Activated naive CD4-positive, alpha-beta T cell treated with anti-CD3 and anti-CD28 coated beads for 36 hours (primary cell): ENCODE measurements around the gene OSBPL8. TPM values are rescaled to one million over a fixed set of nuclear protein-coding genes. Genes with fewer than 3 reads are reported as not detected.
"Not testable (repeated sequence)": the region's sequence is repeated elsewhere in the genome, so short reads cannot be mapped to it uniquely, and the experiment has no call there.

Source experiments
- CTCF ChIA-PET: fragments of 350-600 bp; sonication (Branson Sonifier 250); formaldehyde crosslinking; loops from one replicate; lab custom pipeline; 2021; ENCODE audit warnings: antibody characterized with exemption; lab: Charles Lee
- DNase-seq: peaks from one replicate; pipeline ENCODE4 v3.0.0-alpha.2; 2020
- H3K27ac Mint-ChIP-seq: one replicate; pipeline ENCODE4 v1.8.0; 2021; ENCODE audit warnings: mild to moderate bottlenecking, mixed read lengths
- H3K27me3 Mint-ChIP-seq: one replicate; pipeline ENCODE4 v1.8.0; 2021; ENCODE audit warnings: low read depth, mixed read lengths
- H3K36me3 Mint-ChIP-seq: one replicate; pipeline ENCODE4 v1.8.0; 2021; ENCODE audit warnings: low read depth, mixed read lengths
- H3K4me1 Mint-ChIP-seq: one replicate; pipeline ENCODE4 v1.8.0; 2021; ENCODE audit warnings: low read depth, mixed read lengths
- H3K4me3 Mint-ChIP-seq: one replicate; pipeline ENCODE4 v1.8.0; 2021; ENCODE audit warnings: mild to moderate bottlenecking, moderate library complexity, mixed read lengths
- H3K9me3 Mint-ChIP-seq: one replicate; pipeline ENCODE4 v1.8.0; 2021; ENCODE audit warnings: mixed read lengths
- intact Hi-C: fragments of 100-400 bp; cut with micrococcal nuclease; formaldehyde crosslinking; loops from one replicate; pipeline ENCODE4 v1.15.1; 2023
- total RNA-seq, 2 experiments: library from RNA; stranded (reverse); gene quantifications; one replicate each; pipeline ENCODE4 v1.2.3, GENCODE V29; 2021

OSBPL8 gene
- total RNA-seq, 2 experiments from 2014 or later, result 56.8 to 63.7 TPM

DNA sequence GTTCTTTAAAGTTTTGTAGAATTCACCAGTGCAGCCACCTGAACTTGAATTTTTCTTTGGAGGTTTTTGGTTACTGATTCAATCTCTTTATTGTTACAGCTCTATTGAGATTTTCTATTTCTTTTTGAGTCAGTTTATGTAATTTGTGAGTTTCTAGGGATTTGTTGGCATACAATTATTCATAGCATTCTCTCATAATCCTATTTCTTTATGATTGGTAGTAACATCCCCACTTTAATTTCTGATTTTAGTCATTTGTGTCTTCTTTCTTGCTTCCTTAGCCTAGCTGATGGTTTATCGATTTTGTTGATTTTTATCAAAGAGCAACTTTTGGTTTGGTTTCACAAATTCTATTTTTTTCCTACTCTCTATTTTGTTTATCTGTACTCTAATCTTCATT lies 193.4 kb downstream of the OSBPL8 start:
- Mint-ChIP-seq H3K4me1 (peaks cover 7% of the 10 kb centered on the region), H3K36me3 (peaks cover 58% of the 10 kb centered on the region), H3K27me3 (no peaks in the 10 kb centered on the region), H3K9me3 (no peaks in the 10 kb centered on the region), H3K27ac (no peak overlapping the region), H3K4me3 (no peak overlapping the region)
- DNase-seq, result no peak
- CTCF ChIA-PET, result interaction anchor here (2.3 kb wide), 1 partner anchor 18 kb away, joined by 5 read pairs; the partner anchor contains the start of gene BBS10
- intact Hi-C loops, result no loop called here

DNA sequence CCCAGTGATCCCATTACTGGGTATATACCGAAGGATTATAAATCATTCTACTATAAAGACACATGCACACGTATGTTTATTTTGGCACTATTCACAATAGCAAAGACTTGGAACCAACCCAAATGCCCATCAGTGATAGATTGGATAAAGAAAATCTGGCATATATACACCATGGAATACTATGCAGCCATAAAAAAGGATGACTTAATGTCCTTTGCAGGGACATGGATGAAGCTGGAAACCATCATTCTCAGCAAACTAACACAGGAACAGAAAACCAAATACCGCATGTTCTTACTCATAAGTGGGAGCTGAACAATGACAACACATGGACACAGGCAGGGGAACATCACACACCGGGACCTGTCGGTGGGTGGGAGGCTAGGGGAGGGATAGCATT lies 195.4 kb downstream of the OSBPL8 start:
- CTCF ChIA-PET, result interaction anchor here (2.3 kb wide), 1 partner anchor 16 kb away, joined by 5 read pairs; the partner anchor contains the start of gene BBS10
- H3K4me1 Mint-ChIP-seq, result not testable (repeated sequence)
- H3K36me3 Mint-ChIP-seq, result peaks cover 54% of the 10 kb centered on the region

DNA sequence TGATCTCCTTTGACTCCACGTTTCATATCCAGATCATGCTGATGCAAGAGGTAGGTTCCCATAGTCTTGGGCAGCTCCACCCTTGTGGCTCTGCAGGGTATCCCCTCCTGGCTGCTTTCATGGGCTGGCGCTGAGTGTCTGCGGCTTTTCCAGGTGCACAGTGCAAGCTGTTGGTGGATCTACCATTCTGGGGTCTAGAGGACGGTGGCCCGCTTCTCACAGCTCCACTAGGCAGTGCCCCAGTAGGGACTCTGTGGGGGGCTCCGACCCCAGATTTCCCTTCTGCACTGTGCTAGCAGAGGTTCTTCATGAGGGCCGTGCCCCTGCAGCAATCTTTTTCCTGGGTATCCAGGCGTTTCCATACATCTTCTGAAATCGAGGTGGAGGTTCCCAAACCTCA lies 199.3 kb downstream of the OSBPL8 start:
- Mint-ChIP-seq H3K27me3 (no peaks in the 10 kb centered on the region), H3K36me3 (peaks cover 34% of the 10 kb centered on the region), H3K9me3 (no peaks in the 10 kb centered on the region), H3K27ac (no peak overlapping the region), H3K4me3 (no peak overlapping the region), H3K4me1 (no peaks in the 10 kb centered on the region)
- CTCF ChIA-PET, result no interaction called here
- DNase-seq, result no peak
- intact Hi-C loops, result no loop called here

More for the DNA sequence above, 195.4 kb downstream of the OSBPL8 start:
- H3K4me3 Mint-ChIP-seq, H3K27me3 Mint-ChIP-seq, H3K9me3 Mint-ChIP-seq, H3K27ac Mint-ChIP-seq, DNase-seq, intact Hi-C loops: not testable (repeated sequence)

DNA sequence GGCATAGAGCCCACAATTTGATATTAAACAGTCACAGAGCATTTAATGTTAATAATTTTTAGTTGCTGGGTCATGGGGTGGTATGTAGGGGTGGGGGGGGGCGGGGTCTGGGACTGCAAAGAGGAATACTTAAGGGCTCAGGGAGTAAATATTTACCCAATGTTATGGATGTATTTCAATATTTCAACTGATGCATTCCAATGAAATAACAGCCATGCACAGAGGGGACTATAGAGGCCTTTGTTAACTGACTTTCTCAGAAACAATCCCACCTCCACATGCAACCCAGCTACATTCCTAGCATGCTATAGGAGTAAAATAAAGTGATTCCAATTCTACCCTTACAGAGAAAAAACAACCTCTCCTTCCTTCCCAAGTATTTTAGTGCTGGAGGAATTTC lies 203.5 kb downstream of the OSBPL8 start:
- CTCF ChIA-PET, result interaction anchor here (0.6 kb wide), 1 partner anchor 336 kb away, joined by 3 read pairs; no protein-coding TSS in a partner anchor
- no peaks in the 10 kb centered on the region for H3K9me3 Mint-ChIP-seq
- no peaks in the 10 kb centered on the region for H3K4me1 Mint-ChIP-seq
- intact Hi-C loops, result no loop called here
- H3K27ac Mint-ChIP-seq, result no peak overlapping the region
- peaks cover 16% of the 10 kb centered on the region for H3K36me3 Mint-ChIP-seq
- H3K27me3 Mint-ChIP-seq, result no peaks in the 10 kb centered on the region
- DNase-seq, result no peak
- H3K4me3 Mint-ChIP-seq, result no peak overlapping the region

DNA sequence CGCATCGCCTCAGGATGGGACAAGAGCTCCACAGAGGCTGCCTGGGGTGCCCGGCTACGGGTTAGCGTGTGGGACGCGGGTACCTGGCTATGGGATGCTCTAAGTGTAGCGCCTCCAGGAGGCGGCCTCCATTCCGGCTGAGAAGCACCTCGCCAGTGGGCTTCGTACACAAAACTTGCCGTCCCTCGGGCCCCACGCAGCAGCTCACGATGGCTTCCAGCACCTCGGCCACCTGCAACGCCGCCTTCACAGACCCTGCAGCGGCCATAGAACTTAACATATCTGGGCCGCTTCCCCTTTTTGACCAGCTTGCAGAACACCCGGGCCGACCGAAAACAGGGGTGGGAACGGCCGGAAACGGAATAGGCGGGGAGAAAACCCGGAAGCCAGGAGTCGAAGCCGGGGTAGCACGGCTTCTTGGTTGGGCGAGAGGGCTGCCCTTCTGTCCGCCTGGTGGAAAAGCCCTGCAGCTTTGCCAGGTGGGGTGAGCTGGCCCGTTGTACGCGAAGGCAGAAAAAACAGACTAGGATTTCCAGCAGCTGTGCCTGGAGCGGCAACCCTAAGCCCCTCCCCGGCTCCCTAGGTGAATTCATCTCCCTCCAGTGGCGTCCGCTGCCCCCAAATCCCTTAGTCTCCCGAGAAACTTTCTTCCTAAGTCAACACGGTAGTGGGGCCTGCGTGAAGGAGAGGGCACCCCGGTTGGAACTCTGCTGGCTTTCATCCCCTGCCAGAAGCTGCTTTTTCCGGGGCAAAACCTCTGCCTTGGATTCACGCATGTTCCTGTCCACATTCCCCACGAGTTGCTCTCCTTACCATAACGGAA lies 211.3 kb downstream of the OSBPL8 start, which contains the start of gene BBS10:
TSS of gene BBS10 (minus strand) at position 337 of the 823 bp plus-strand sequence. CDS start at position 280, 57 bp downstream.
- Mint-ChIP-seq H3K27ac (peak within 1 kb of the TSS; percentile 86), H3K27me3 (no peaks in the 10 kb centered on the region), H3K4me3 (peak within 1 kb of the TSS; percentile 90), H3K9me3 (no peaks in the 10 kb centered on the region), H3K36me3 (peaks cover 3% of the 10 kb centered on the region), H3K4me1 (peaks cover 22% of the 10 kb centered on the region)
- peak; percentile 92 for DNase-seq
- CTCF ChIA-PET, result interaction anchor here (0.8 to 2.3 kb wide), 8 partner anchors 10 to 822 kb away, joined by 3 to 6 read pairs (median 4); no protein-coding TSS in a partner anchor
- intact Hi-C loops, result loop anchor here (1.0 to 5.0 kb wide), 11 partner anchors 73 to 1016 kb away; partner anchors contain the start of genes CAPS2, GLIPR1, GLIPR1L1 and KRR1

DNA sequence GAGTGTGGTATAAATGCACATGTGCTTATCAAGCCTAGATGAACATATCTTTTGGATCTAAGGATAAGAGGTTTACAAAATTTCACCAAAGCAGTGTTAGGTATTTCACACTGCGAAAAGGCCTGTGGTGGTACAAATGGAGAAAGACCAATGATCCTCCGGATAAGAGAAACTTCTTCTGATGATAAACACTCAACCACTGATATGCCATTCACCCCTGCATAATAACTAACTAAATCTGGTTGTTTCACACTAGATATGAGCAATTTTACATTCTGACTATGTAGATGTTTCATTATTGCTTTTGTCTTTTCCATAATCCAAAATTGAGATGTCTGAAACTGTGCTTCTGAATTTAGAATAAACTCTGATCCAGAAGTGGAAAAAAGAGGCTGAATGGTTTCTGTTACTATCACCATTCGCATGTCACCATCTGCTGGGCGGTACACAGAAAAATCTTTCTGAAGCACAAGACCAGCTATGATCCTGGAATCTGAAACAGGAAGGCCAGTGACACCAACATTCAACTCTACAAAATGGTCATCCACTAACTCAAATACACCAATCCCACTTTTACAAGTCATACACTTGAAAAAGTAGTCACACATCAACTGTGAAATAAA lies 212.7 kb downstream of the OSBPL8 start:
- CTCF ChIA-PET, result interaction anchor here (0.7 to 2.3 kb wide), 9 partner anchors 11 to 309 kb away, joined by 3 to 6 read pairs (median 3); no protein-coding TSS in a partner anchor
- peak overlapping the region; percentile 86 for H3K27ac Mint-ChIP-seq
- H3K4me3 Mint-ChIP-seq, result peak overlapping the region; percentile 90
- DNase-seq, result peak; percentile 43
- H3K9me3 Mint-ChIP-seq, result no peaks in the 10 kb centered on the region
- H3K27me3 Mint-ChIP-seq, result no peaks in the 10 kb centered on the region
- H3K36me3 Mint-ChIP-seq, result peaks cover 3% of the 10 kb centered on the region
- intact Hi-C loops, result loop anchor here (1.0 to 5.0 kb wide), 8 partner anchors 164 to 1015 kb away; partner anchors contain the start of genes CAPS2, GLIPR1L1, GLIPR1L2 and PHLDA1
- peaks cover 25% of the 10 kb centered on the region for H3K4me1 Mint-ChIP-seq

DNA sequence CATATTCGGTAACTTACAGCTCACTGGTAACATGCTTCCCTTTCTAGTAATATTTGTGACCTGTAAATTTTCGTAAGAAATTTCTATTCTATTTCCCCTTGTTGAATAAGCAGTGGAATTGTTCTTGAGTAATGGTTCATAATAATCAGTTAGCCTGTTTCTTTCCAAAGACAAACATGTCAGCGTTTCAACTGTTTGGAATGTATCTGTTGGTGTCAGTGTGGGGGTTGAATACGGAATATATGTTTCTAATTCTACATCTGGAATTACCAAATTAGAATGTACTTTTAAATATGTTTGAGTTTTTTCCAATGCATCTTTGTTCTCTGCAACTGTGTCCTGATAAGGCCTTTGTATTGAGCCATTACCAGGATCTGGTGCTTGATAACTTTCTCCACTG lies 213.3 kb downstream of the OSBPL8 start:
- Mint-ChIP-seq H3K9me3 (no peaks in the 10 kb centered on the region), H3K27me3 (no peaks in the 10 kb centered on the region), H3K36me3 (peaks cover 5% of the 10 kb centered on the region), H3K4me1 (peaks cover 31% of the 10 kb centered on the region), H3K4me3 (no peak overlapping the region), H3K27ac (no peak overlapping the region)
- DNase-seq, result no peak
- intact Hi-C loops, result loop anchor here (2.0 to 5.0 kb wide), 5 partner anchors 315 to 1014 kb away; partner anchors contain the start of genes CAPS2, GLIPR1L1, GLIPR1L2 and PHLDA1
- CTCF ChIA-PET, result interaction anchor here (1.0 to 1.3 kb wide), 2 partner anchors 110 to 237 kb away, joined by 3 to 4 read pairs; no protein-coding TSS in a partner anchor

DNA sequence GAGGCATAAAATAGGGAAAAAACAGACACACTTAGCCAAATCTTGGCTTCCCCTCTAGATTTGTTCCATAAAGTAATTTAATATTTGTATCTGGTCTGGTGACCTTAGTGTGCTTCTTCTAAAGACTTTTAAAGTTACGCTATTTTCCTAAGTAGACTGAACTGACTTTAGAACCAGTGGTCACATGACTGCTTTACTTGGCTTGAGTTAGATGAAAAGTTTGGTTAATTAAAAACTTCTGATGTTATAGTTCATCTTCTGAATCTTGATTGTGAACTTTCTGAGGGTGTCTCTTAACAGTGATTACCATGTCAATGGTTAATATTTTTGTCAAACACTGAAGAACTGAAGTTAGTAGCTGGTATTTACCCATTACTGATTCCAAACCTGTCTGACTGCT lies 214.0 kb downstream of the OSBPL8 start:
- H3K4me3 Mint-ChIP-seq, result no peak overlapping the region
- CTCF ChIA-PET, result interaction anchor here (1.0 to 1.3 kb wide), 2 partner anchors 111 to 237 kb away, joined by 3 to 4 read pairs; no protein-coding TSS in a partner anchor
- intact Hi-C loops, result loop anchor here (5.0 kb wide), 3 partner anchors 703 to 1013 kb away; partner anchors contain the start of genes CAPS2 and GLIPR1L1
- peaks cover 5% of the 10 kb centered on the region for H3K36me3 Mint-ChIP-seq
- H3K9me3 Mint-ChIP-seq, result no peaks in the 10 kb centered on the region
- no peak for DNase-seq
- H3K4me1 Mint-ChIP-seq, result peaks cover 33% of the 10 kb centered on the region
- H3K27me3 Mint-ChIP-seq, result no peaks in the 10 kb centered on the region
- H3K27ac Mint-ChIP-seq, result no peak overlapping the region

DNA sequence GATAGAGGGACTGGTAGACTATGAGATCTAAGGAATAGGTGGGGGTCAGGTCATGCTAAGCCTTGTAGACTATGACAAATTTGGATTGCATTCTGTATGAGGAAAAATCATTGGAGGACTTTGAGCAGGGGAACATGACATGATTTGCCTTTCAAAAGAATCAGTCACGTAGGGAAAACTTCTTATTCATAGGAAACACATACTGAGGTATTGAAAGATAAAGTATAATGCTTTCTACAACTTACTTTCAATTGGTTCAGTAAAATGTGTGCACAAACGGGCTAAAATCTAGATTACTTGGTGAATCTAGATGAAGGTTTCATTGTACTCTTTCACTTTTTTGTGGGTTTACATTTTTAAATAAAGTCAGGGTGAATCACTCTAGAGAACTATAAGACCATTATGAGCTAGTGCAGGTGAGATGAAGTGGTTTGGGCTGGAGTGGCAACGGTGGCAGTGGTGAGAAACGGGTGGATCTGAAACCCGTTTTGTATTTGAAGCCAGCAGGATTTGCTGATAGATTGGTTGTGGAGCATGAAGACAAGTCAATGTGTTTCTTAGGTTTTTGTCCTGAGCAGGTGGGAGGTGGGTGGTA lies 218.0 kb downstream of the OSBPL8 start:
- Mint-ChIP-seq H3K4me3 (no peak overlapping the region), H3K27ac (no peak overlapping the region), H3K36me3 (peaks cover 3% of the 10 kb centered on the region), H3K4me1 (peaks cover 15% of the 10 kb centered on the region), H3K27me3 (no peaks in the 10 kb centered on the region), H3K9me3 (no peaks in the 10 kb centered on the region)
- no peak for DNase-seq
- intact Hi-C loops, result no loop called here
- CTCF ChIA-PET, result no interaction called here

DNA sequence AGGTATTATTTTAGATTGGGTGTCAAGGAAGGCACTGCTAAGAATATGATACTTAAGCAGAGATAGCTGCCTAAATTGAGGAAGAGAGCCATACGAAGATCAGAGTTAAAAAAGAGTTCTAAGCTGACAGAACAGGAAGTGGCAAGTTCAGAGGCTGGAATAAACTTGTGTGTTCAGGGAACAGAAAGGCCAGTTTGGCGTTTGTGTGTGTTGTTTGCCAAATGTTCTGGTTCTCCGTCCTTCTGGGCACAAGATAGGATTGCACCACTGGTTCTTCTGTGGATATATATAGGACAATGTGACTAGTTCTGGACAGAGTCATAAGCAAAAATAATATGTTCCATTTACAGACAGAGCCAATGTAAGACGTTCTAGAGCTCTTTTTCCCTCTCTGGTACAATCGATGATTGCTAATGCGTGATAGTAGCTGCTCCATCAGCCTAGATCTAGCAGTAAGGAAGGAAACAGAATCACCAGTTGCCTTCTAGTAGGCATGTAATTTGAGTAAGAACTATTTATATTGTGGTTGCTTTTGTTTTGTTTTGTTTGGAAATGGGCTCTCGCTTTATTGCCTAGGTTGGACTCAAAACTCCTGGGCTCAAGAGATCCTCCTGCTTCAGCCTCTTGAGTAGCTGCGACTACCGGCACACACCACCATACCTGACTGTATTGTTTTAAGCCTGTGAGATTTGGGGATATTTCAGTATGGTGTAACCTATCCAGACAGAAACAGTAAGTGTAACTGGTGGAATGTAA lies 218.7 kb downstream of the OSBPL8 start:
- intact Hi-C loops, result no loop called here
- CTCF ChIA-PET, result no interaction called here
- no peaks in the 10 kb centered on the region for H3K27me3 Mint-ChIP-seq

DNA sequence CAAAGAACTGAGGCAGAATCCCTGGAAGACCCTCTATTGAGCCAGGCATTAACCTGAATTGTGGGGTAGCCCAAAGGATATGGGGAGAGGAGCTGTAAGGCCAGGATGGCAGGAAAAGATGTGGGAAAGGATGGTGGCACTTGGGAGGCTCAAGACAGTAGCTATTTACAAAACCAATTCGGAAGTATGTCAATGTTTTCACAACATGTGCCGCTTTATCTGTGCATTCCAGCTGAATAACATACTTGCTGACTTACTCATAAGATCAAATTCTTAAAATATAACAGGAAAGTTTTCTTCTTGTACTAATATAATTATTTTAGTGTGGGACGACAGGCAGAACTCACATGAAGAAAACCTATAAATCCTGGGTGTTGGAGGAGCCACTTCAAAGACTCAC lies 222.0 kb downstream of the OSBPL8 start:
- no peaks in the 10 kb centered on the region for H3K9me3 Mint-ChIP-seq
- no peak overlapping the region for H3K4me3 Mint-ChIP-seq
- no peak for DNase-seq
- H3K36me3 Mint-ChIP-seq, result peaks cover 2% of the 10 kb centered on the region
- H3K4me1 Mint-ChIP-seq, result peaks cover 11% of the 10 kb centered on the region
- CTCF ChIA-PET, result interaction anchor here (0.7 kb wide), 1 partner anchor 59 kb away, joined by 3 read pairs; no protein-coding TSS in a partner anchor
- intact Hi-C loops, result no loop called here
- no peak overlapping the region for H3K27ac Mint-ChIP-seq
- H3K27me3 Mint-ChIP-seq, result no peaks in the 10 kb centered on the region

More for the DNA sequence above, 218.7 kb downstream of the OSBPL8 start:
- H3K9me3 Mint-ChIP-seq, result no peaks in the 10 kb centered on the region
- peaks cover 11% of the 10 kb centered on the region for H3K4me1 Mint-ChIP-seq
- no peak for DNase-seq
- H3K27ac Mint-ChIP-seq, result no peak overlapping the region
- no peak overlapping the region for H3K4me3 Mint-ChIP-seq
- peaks cover 2% of the 10 kb centered on the region for H3K36me3 Mint-ChIP-seq
